Sigmoid colon (tissue), 3 donors: ENCODE data around the gene ALDH16A1.

Experiments used
- CTCF ChIP-seq, 4 experiments: fragments of 450-650 bp in 3 of 4; fragments of 200-600 bp in 1 of 4; IDR thresholded peaks; one replicate each; pipeline ENCODE4 v1.5.1; 2016 to 2019; ENCODE audit warnings: antibody characterized with exemption in 4 of 4, mild to moderate bottlenecking in 3 of 4, moderate library complexity in 2 of 4
- POLR2A ChIP-seq, 2 donors: fragments of 450-650 bp; IDR thresholded peaks; one replicate each; pipeline ENCODE4 v1.6.1; 2016; ENCODE audit warnings: antibody characterized with exemption in 2 of 2, mild to moderate bottlenecking in 2 of 2, moderate library complexity in 2 of 2

GRCh38 chr19:49436381-49437017, 16.5 kb upstream of the ALDH16A1 start:
- no peak for TF ChIP-seq CTCF (IDR thresholded peaks at IDR 0.05)
- TF ChIP-seq POLR2A (IDR thresholded peaks at IDR 0.05): no peak
